C4-2B (cell line): ENCODE data around the gene ZNF423.

Experiments
- ZFX ChIP-seq: fragments of 450-650 bp; IDR thresholded peaks from 2 replicates; pipeline ENCODE4 v1.6.1; 2017
- TF ChIP-seq, protein P1 (sequence below): fragments of 450-650 bp; conservative IDR thresholded peaks from 2 replicates; pipeline ENCODE4 v1.5.1; 2017; ENCODE audit warnings: mild to moderate bottlenecking

DNA sequence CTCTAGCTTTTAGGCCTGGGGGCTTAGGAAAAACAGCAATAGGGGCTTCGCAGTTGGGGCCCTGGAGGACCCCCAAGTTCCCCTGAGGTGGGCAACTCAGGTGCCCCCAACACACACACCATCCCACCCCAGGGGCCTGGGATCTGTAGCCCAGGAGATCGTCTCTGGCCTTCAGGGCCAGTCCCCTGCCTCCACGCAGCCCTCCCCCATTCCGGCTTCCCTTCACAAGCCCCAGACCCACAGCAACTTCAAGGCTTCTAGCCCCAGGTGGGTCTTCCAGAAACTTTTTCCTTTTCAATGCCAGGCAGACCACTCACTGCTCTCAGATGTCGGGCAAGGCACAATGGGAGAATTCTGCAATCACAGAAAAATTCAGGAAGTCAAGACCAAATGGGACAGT, 402.9 kb downstream of the ZNF423 start:
- TF ChIP-seq, protein P1, sequence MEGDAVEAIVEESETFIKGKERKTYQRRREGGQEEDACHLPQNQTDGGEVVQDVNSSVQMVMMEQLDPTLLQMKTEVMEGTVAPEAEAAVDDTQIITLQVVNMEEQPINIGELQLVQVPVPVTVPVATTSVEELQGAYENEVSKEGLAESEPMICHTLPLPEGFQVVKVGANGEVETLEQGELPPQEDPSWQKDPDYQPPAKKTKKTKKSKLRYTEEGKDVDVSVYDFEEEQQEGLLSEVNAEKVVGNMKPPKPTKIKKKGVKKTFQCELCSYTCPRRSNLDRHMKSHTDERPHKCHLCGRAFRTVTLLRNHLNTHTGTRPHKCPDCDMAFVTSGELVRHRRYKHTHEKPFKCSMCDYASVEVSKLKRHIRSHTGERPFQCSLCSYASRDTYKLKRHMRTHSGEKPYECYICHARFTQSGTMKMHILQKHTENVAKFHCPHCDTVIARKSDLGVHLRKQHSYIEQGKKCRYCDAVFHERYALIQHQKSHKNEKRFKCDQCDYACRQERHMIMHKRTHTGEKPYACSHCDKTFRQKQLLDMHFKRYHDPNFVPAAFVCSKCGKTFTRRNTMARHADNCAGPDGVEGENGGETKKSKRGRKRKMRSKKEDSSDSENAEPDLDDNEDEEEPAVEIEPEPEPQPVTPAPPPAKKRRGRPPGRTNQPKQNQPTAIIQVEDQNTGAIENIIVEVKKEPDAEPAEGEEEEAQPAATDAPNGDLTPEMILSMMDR: no peak
- TF ChIP-seq ZFX: no peak
